Naive thymus-derived CD4-positive, alpha-beta T cell (primary cell): ENCODE measurements around the gene SFTA2. TPM values are rescaled to one million over a fixed set of nuclear protein-coding genes. Genes with fewer than 3 reads are reported as not detected.

Experiments
- ATAC-seq: fragments of 150-1000 bp; cut with Tn5 transposase; 2 replicates; pipeline ENCODE4 v1.10.0; 2021; ENCODE audit warnings: mild to moderate bottlenecking, moderate library complexity
- CTCF ChIA-PET: fragments of 350-600 bp; sonication (Branson Sonifier 250); formaldehyde crosslinking; loops from one replicate; lab custom pipeline; 2021; ENCODE audit warnings: antibody characterized with exemption; lab: Charles Lee
- POLR2A ChIA-PET: fragments of 350-600 bp; sonication (Branson Sonifier 250); formaldehyde crosslinking; loops from one replicate; lab custom pipeline; 2021; ENCODE audit warnings: antibody characterized with exemption, inconsistent platforms; lab: Charles Lee
- DNase-seq, 9 donors: peaks; one replicate each; pipeline versions ENCODE4 v3.0.0 to v3.0.0-alpha.2; 2020 to 2022; ENCODE audit warnings: mixed read lengths in 1 of 9
- H3K27ac ChIP-seq: one replicate; pipeline ENCODE4 v1.7.0; 2013; ENCODE audit warnings: mild to moderate bottlenecking, low read depth, low read length, moderate library complexity
- H3K27me3 ChIP-seq, 2 donors: one replicate each; pipeline ENCODE4 v1.7.0; 2013; ENCODE audit warnings: low read length in 2 of 2, mild to moderate bottlenecking in 2 of 2, moderate library complexity in 2 of 2; ENCODE audit not compliant: control insufficient read depth in 2 of 2, insufficient read depth in 2 of 2
- H3K36me3 ChIP-seq, 3 experiments: 1 replicate in 2 of 3; 2 replicates in 1 of 3; pipeline ENCODE4 v1.7.0; 2013; ENCODE audit warnings: low read length in 3 of 3, mild to moderate bottlenecking in 3 of 3, moderate library complexity in 1 of 3; ENCODE audit not compliant: insufficient read depth in 3 of 3, control insufficient read depth in 2 of 3
- H3K4me1 ChIP-seq, 2 donors: one replicate each; pipeline ENCODE4 v1.7.0; 2013; ENCODE audit warnings: low read length in 2 of 2, mild to moderate bottlenecking in 2 of 2, moderate library complexity in 1 of 2; ENCODE audit not compliant: control insufficient read depth in 2 of 2, insufficient read depth in 2 of 2
- H3K4me3 ChIP-seq: 2 replicates; pipeline ENCODE4 v1.7.0; 2013; ENCODE audit warnings: mild to moderate bottlenecking, low read length
- H3K9me3 ChIP-seq, 3 experiments: 1 replicate in 2 of 3; 2 replicates in 1 of 3; pipeline ENCODE4 v1.7.0; 2013; ENCODE audit warnings: low read length in 3 of 3; ENCODE audit not compliant: control insufficient read depth in 2 of 3
- H3K27ac Mint-ChIP-seq, 9 donors: one replicate each; pipeline ENCODE4 v1.8.0; 2020 to 2022; ENCODE audit warnings: mixed read lengths in 9 of 9, mild to moderate bottlenecking in 8 of 9, moderate library complexity in 5 of 9, inconsistent platforms in 2 of 9
- H3K27me3 Mint-ChIP-seq, 5 donors: one replicate each; pipeline ENCODE4 v1.8.0; 2021 to 2022; ENCODE audit warnings: mixed read lengths in 5 of 5, mild to moderate bottlenecking in 1 of 5
- H3K36me3 Mint-ChIP-seq, 5 donors: one replicate each; pipeline ENCODE4 v1.8.0; 2020 to 2022; ENCODE audit warnings: mixed read lengths in 5 of 5, mild to moderate bottlenecking in 3 of 5, inconsistent platforms in 1 of 5
- H3K4me1 Mint-ChIP-seq, 7 donors: one replicate each; pipeline ENCODE4 v1.8.0; 2020 to 2022; ENCODE audit warnings: mixed read lengths in 7 of 7, mild to moderate bottlenecking in 3 of 7, inconsistent platforms in 1 of 7
- H3K4me3 Mint-ChIP-seq, 10 donors: one replicate each; pipeline ENCODE4 v1.8.0; 2020 to 2022; ENCODE audit warnings: mild to moderate bottlenecking in 10 of 10, mixed read lengths in 10 of 10, moderate library complexity in 6 of 10, inconsistent platforms in 2 of 10
- H3K9me3 Mint-ChIP-seq, 11 donors: one replicate each; pipeline ENCODE4 v1.8.0; 2020 to 2022; ENCODE audit warnings: mixed read lengths in 11 of 11, mild to moderate bottlenecking in 4 of 11, inconsistent platforms in 1 of 11, moderate library complexity in 1 of 11
- intact Hi-C, 2 donors: fragments of 100-400 bp; cut with micrococcal nuclease; formaldehyde crosslinking; loops; one replicate each; pipeline ENCODE4 v1.15.1; 2023
- polyA plus RNA-seq, 2 donors: library from polyadenylated mRNA; unstranded; fragments of 300-500 nt; fragmentation: Illumina TruSeq; gene quantifications; one replicate each; pipeline ENCODE4 v1.2.3, GENCODE V29; 2021
- total RNA-seq, 6 experiments: library from RNA in 5 of 6; stranded (reverse) in 5 of 6; gene quantifications; 1 replicate in 5 of 6; 2 replicates in 1 of 6; pipeline ENCODE4 v1.2.3 and lab custom pipeline; 2021 to 2026

The SFTA2 gene
- total and polyA plus RNA-seq, 7 experiments from 2014 or later, result 0.34 TPM; not detected in 6

GRCh38 chr6:30900863-30901417, 31.0 kb downstream of the SFTA2 start:
- H3K4me1 Mint-ChIP-seq, result peaks cover 0 to 5% (median 0%) of the 10 kb centered on the region in 7 donors

GRCh38 chr6:30898750-30899360, 33.1 kb downstream of the SFTA2 start:
- Mint-ChIP-seq H3K9me3 (no peaks in the 10 kb centered on the region), H3K27me3 (no peaks in the 10 kb centered on the region), H3K27ac (no peak overlapping the region), H3K4me1 (peaks cover 0 to 6% (median 0%) of the 10 kb centered on the region in 7 donors), H3K36me3 (peaks cover 3 to 28% (median 8%) of the 10 kb centered on the region in 5 donors), H3K4me3 (no peak overlapping the region)
- no peaks in the 10 kb centered on the region for H3K9me3 ChIP-seq
- POLR2A ChIA-PET, result interaction anchor here (1.7 kb wide), 1 partner anchor 15 kb away, joined by 3 read pairs; the partner anchor contains the start of gene DDR1
- H3K36me3 ChIP-seq, result peaks cover 0 to 52% (median 7%) of the 10 kb centered on the region in 3 experiments
- intact Hi-C loops, result no loop called here
- H3K4me3 ChIP-seq, result no peak overlapping the region
- no peaks in the 10 kb centered on the region for H3K27me3 ChIP-seq
- DNase-seq (no peak), ATAC-seq (no peak)
- no peak overlapping the region for H3K27ac ChIP-seq
- CTCF ChIA-PET, result no interaction called here
- no peaks in the 10 kb centered on the region for H3K4me1 ChIP-seq

More at GRCh38 chr6:30900863-30901417, 31.0 kb downstream of the SFTA2 start:
- H3K4me3 ChIP-seq, result no peak overlapping the region
- H3K4me1 ChIP-seq, result no peaks in the 10 kb centered on the region
- Mint-ChIP-seq H3K27me3 (no peaks in the 10 kb centered on the region), H3K9me3 (no peaks in the 10 kb centered on the region), H3K27ac (no peak overlapping the region), H3K36me3 (peaks cover 0 to 16% (median 0%) of the 10 kb centered on the region in 5 donors), H3K4me3 (no peak overlapping the region)
- H3K27me3 ChIP-seq, result no peaks in the 10 kb centered on the region
- ATAC-seq, result no peak
- CTCF ChIA-PET, result no interaction called here
- no peaks in the 10 kb centered on the region for H3K9me3 ChIP-seq
- POLR2A ChIA-PET, result interaction anchor here (0.6 kb wide), 1 partner anchor 138 kb away, joined by 3 read pairs; no protein-coding TSS in a partner anchor
- no peak overlapping the region for H3K27ac ChIP-seq
- intact Hi-C loops, result no loop called here
- no peak for DNase-seq
- peaks cover 0 to 34% (median 7%) of the 10 kb centered on the region in 3 experiments for H3K36me3 ChIP-seq

- H3K36me3 Mint-ChIP-seq, result peaks cover 3 to 28% (median 8%) of the 10 kb centered on the region in 5 donors
- Histone ChIP-seq H3K36me3 (peaks cover 0 to 60% (median 7%) of the 10 kb centered on the region in 3 experiments), H3K9me3 (no peaks in the 10 kb centered on the region), H3K27ac (no peak overlapping the region), H3K27me3 (no peaks in the 10 kb centered on the region), H3K4me1 (no peaks in the 10 kb centered on the region), H3K4me3 (no peak overlapping the region)
- H3K27ac Mint-ChIP-seq, result peak overlapping the region in 1 of 9 donors; percentile 41
- no peaks in the 10 kb centered on the region for H3K9me3 Mint-ChIP-seq
- H3K4me1 Mint-ChIP-seq, result peaks cover 0 to 6% (median 0%) of the 10 kb centered on the region in 7 donors
- no peak overlapping the region for H3K4me3 Mint-ChIP-seq
- intact Hi-C loops, result no loop called here
- POLR2A ChIA-PET, result no interaction called here
- no peak for DNase-seq
- no peak for ATAC-seq
- H3K27me3 Mint-ChIP-seq, result no peaks in the 10 kb centered on the region
- CTCF ChIA-PET, result no interaction called here
Observed at GRCh38 chr6:30897882-30898281, 34.1 kb downstream of the SFTA2 start.

GRCh38 chr6:30896541-30896940, 35.4 kb downstream of the SFTA2 start:
- H3K4me3 Mint-ChIP-seq, result no peak overlapping the region
- Histone ChIP-seq H3K9me3 (no peaks in the 10 kb centered on the region), H3K4me3 (no peak overlapping the region), H3K36me3 (peaks cover 0 to 65% (median 7%) of the 10 kb centered on the region in 3 experiments), H3K27me3 (no peaks in the 10 kb centered on the region), H3K4me1 (no peaks in the 10 kb centered on the region), H3K27ac (no peak overlapping the region)
- ATAC-seq, result no peak
- no peak for DNase-seq
- no peaks in the 10 kb centered on the region for H3K27me3 Mint-ChIP-seq
- H3K36me3 Mint-ChIP-seq, result peaks cover 3 to 34% (median 13%) of the 10 kb centered on the region in 5 donors
- ChIA-PET CTCF (interaction anchor here (0.6 kb wide), 1 partner anchor 160 kb away, joined by 3 read pairs; no protein-coding TSS in a partner anchor), POLR2A (no interaction called here)
- no peaks in the 10 kb centered on the region for H3K9me3 Mint-ChIP-seq
- H3K4me1 Mint-ChIP-seq, result peaks cover 0 to 6% (median 0%) of the 10 kb centered on the region in 7 donors
- intact Hi-C loops, result no loop called here
- H3K27ac Mint-ChIP-seq, result no peak overlapping the region

- Mint-ChIP-seq H3K9me3 (no peaks in the 10 kb centered on the region), H3K27ac (no peak overlapping the region), H3K36me3 (peaks cover 4 to 36% (median 13%) of the 10 kb centered on the region in 5 donors), H3K4me1 (peaks cover 0 to 6% (median 0%) of the 10 kb centered on the region in 7 donors), H3K27me3 (no peaks in the 10 kb centered on the region), H3K4me3 (no peak overlapping the region)
- CTCF ChIA-PET, result no interaction called here
- intact Hi-C loops, result no loop called here
- Histone ChIP-seq H3K9me3 (no peaks in the 10 kb centered on the region), H3K27me3 (no peaks in the 10 kb centered on the region), H3K4me3 (no peak overlapping the region), H3K4me1 (no peaks in the 10 kb centered on the region), H3K27ac (no peak overlapping the region), H3K36me3 (peaks cover 0 to 76% (median 7%) of the 10 kb centered on the region in 3 experiments)
- DNase-seq, result no peak
- ATAC-seq, result no peak
- POLR2A ChIA-PET, result no interaction called here
Observed at GRCh38 chr6:30895343-30895742, 36.6 kb downstream of the SFTA2 start.

GRCh38 chr6:30894935-30895334, 37.0 kb downstream of the SFTA2 start:
- Histone ChIP-seq H3K9me3 (no peaks in the 10 kb centered on the region), H3K4me3 (no peak overlapping the region), H3K36me3 (peaks cover 0 to 79% (median 7%) of the 10 kb centered on the region in 3 experiments), H3K4me1 (no peaks in the 10 kb centered on the region), H3K27ac (no peak overlapping the region), H3K27me3 (no peaks in the 10 kb centered on the region)
- no peak for ATAC-seq
- Mint-ChIP-seq H3K36me3 (peaks cover 7 to 41% (median 13%) of the 10 kb centered on the region in 5 donors), H3K27ac (peak overlapping the region in 2 of 9 donors; percentile 19 to 39), H3K4me3 (no peak overlapping the region), H3K27me3 (no peaks in the 10 kb centered on the region), H3K4me1 (peaks cover 0 to 6% (median 0%) of the 10 kb centered on the region in 7 donors), H3K9me3 (no peaks in the 10 kb centered on the region)
- POLR2A ChIA-PET, result no interaction called here
- DNase-seq, result no peak
- intact Hi-C loops, result no loop called here
- CTCF ChIA-PET, result interaction anchor here (1.2 kb wide), 1 partner anchor 65 kb away, joined by 3 read pairs; no protein-coding TSS in a partner anchor
